ENCODE results near the gene SYNJ1.
"Not testable (repeated sequence)": the region's sequence is repeated elsewhere in the genome, so short reads cannot be mapped to it uniquely, and the experiment has no call there.

The SYNJ1 gene

GRCh38 chr21:32733356-32733755 is 5.5 kb upstream of the SYNJ1 start:
- DNase-seq = no peak

GRCh38 chr21:32732544-32732943 is 4.7 kb upstream of the SYNJ1 start:
- DNase-seq = no peak

GRCh38 chr21:32728848-32729247 is 1.0 kb upstream of the SYNJ1 start:
- no peak for DNase-seq

GRCh38 chr21:32728456-32728839 is 635 bp upstream of the SYNJ1 start:
- DNase-seq = no peak

GRCh38 chr21:32726839-32727686 is 750 bp downstream of the SYNJ1 start:
- DNase-seq = peak; percentile 9 to 27

GRCh38 chr21:32719085-32719484 is 8.7 kb downstream of the SYNJ1 start:
- no peak for DNase-seq

- no peak for DNase-seq
These were observed 9.9 kb downstream of the SYNJ1 start for GRCh38 chr21:32717851-32718316.

GRCh38 chr21:32716486-32716885 is 11.3 kb downstream of the SYNJ1 start:
- no peak for DNase-seq

GRCh38 chr21:32713726-32714125 is 14.1 kb downstream of the SYNJ1 start:
- DNase-seq = no peak

GRCh38 chr21:32712641-32713040 is 15.2 kb downstream of the SYNJ1 start:
- DNase-seq = no peak

GRCh38 chr21:32712043-32712442 is 15.8 kb downstream of the SYNJ1 start:
- DNase-seq = peak; percentile 17 to 19

- DNase-seq = no peak
These were observed 16.8 kb downstream of the SYNJ1 start for GRCh38 chr21:32710987-32711386.

GRCh38 chr21:32710069-32710784 is 17.6 kb downstream of the SYNJ1 start:
- no peak for DNase-seq

GRCh38 chr21:32708069-32708468 is 19.7 kb downstream of the SYNJ1 start:
- no peak for DNase-seq

GRCh38 chr21:32705901-32706300 is 21.9 kb downstream of the SYNJ1 start:
- DNase-seq = no peak

- no peak for DNase-seq
These were observed 22.7 kb downstream of the SYNJ1 start for GRCh38 chr21:32705139-32705538.

- DNase-seq = no peak
These were observed 25.1 kb downstream of the SYNJ1 start for GRCh38 chr21:32702702-32703101.

GRCh38 chr21:32698971-32699693 is 28.7 kb downstream of the SYNJ1 start:
- DNase-seq = no peak

- DNase-seq = no peak
These were observed 29.5 kb downstream of the SYNJ1 start for GRCh38 chr21:32698286-32698685.

GRCh38 chr21:32695482-32695881 is 32.3 kb downstream of the SYNJ1 start:
- not testable (repeated sequence) for DNase-seq

- DNase-seq = no peak
These were observed 34.2 kb downstream of the SYNJ1 start for GRCh38 chr21:32693581-32693980.

- no peak for DNase-seq
These were observed 37.7 kb downstream of the SYNJ1 start for GRCh38 chr21:32690085-32690484.

GRCh38 chr21:32687643-32688345 is 40.0 kb downstream of the SYNJ1 start:
- DNase-seq = peak in 1 of 2 donors; percentile 8
